ENCODE results near the gene GPSM3.

- TF ChIP-seq, protein P1, sequence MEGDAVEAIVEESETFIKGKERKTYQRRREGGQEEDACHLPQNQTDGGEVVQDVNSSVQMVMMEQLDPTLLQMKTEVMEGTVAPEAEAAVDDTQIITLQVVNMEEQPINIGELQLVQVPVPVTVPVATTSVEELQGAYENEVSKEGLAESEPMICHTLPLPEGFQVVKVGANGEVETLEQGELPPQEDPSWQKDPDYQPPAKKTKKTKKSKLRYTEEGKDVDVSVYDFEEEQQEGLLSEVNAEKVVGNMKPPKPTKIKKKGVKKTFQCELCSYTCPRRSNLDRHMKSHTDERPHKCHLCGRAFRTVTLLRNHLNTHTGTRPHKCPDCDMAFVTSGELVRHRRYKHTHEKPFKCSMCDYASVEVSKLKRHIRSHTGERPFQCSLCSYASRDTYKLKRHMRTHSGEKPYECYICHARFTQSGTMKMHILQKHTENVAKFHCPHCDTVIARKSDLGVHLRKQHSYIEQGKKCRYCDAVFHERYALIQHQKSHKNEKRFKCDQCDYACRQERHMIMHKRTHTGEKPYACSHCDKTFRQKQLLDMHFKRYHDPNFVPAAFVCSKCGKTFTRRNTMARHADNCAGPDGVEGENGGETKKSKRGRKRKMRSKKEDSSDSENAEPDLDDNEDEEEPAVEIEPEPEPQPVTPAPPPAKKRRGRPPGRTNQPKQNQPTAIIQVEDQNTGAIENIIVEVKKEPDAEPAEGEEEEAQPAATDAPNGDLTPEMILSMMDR (conservative IDR thresholded peaks at IDR 0.05; ENCODE audit: low read depth in 2 of 2), result no peak
- TF ChIP-seq REST (IDR thresholded peaks at IDR 0.05; ENCODE audit: unreplicated experiment) (no peak), EZH2 (IDR thresholded peaks at IDR 0.05; ENCODE audit: low read depth, unreplicated experiment) (no peak), ETS1 (IDR thresholded peaks at IDR 0.05) (no peak), POLR2AphosphoS5 (IDR thresholded peaks at IDR 0.05; ENCODE audit: low read depth) (no peak), EZH2phosphoT487 (IDR thresholded peaks at IDR 0.05; ENCODE audit: unreplicated experiment) (no peak), ZNF331 (CRISPR knock-in tag; IDR thresholded peaks at IDR 0.05; ENCODE audit: low read depth) (no peak), NANOG (IDR thresholded peaks at IDR 0.05; ENCODE audit: borderline replicate concordance) (no peak), JUNB (IDR thresholded peaks at IDR 0.05; ENCODE audit: unreplicated experiment) (no peak), CREB1 (CRISPR knock-in tag; IDR thresholded peaks at IDR 0.05; ENCODE audit: low read depth) (no peak), STAT1 (IDR thresholded peaks at IDR 0.05; ENCODE audit: unreplicated experiment) (no peak)
- TF ChIP-seq, protein P2, sequence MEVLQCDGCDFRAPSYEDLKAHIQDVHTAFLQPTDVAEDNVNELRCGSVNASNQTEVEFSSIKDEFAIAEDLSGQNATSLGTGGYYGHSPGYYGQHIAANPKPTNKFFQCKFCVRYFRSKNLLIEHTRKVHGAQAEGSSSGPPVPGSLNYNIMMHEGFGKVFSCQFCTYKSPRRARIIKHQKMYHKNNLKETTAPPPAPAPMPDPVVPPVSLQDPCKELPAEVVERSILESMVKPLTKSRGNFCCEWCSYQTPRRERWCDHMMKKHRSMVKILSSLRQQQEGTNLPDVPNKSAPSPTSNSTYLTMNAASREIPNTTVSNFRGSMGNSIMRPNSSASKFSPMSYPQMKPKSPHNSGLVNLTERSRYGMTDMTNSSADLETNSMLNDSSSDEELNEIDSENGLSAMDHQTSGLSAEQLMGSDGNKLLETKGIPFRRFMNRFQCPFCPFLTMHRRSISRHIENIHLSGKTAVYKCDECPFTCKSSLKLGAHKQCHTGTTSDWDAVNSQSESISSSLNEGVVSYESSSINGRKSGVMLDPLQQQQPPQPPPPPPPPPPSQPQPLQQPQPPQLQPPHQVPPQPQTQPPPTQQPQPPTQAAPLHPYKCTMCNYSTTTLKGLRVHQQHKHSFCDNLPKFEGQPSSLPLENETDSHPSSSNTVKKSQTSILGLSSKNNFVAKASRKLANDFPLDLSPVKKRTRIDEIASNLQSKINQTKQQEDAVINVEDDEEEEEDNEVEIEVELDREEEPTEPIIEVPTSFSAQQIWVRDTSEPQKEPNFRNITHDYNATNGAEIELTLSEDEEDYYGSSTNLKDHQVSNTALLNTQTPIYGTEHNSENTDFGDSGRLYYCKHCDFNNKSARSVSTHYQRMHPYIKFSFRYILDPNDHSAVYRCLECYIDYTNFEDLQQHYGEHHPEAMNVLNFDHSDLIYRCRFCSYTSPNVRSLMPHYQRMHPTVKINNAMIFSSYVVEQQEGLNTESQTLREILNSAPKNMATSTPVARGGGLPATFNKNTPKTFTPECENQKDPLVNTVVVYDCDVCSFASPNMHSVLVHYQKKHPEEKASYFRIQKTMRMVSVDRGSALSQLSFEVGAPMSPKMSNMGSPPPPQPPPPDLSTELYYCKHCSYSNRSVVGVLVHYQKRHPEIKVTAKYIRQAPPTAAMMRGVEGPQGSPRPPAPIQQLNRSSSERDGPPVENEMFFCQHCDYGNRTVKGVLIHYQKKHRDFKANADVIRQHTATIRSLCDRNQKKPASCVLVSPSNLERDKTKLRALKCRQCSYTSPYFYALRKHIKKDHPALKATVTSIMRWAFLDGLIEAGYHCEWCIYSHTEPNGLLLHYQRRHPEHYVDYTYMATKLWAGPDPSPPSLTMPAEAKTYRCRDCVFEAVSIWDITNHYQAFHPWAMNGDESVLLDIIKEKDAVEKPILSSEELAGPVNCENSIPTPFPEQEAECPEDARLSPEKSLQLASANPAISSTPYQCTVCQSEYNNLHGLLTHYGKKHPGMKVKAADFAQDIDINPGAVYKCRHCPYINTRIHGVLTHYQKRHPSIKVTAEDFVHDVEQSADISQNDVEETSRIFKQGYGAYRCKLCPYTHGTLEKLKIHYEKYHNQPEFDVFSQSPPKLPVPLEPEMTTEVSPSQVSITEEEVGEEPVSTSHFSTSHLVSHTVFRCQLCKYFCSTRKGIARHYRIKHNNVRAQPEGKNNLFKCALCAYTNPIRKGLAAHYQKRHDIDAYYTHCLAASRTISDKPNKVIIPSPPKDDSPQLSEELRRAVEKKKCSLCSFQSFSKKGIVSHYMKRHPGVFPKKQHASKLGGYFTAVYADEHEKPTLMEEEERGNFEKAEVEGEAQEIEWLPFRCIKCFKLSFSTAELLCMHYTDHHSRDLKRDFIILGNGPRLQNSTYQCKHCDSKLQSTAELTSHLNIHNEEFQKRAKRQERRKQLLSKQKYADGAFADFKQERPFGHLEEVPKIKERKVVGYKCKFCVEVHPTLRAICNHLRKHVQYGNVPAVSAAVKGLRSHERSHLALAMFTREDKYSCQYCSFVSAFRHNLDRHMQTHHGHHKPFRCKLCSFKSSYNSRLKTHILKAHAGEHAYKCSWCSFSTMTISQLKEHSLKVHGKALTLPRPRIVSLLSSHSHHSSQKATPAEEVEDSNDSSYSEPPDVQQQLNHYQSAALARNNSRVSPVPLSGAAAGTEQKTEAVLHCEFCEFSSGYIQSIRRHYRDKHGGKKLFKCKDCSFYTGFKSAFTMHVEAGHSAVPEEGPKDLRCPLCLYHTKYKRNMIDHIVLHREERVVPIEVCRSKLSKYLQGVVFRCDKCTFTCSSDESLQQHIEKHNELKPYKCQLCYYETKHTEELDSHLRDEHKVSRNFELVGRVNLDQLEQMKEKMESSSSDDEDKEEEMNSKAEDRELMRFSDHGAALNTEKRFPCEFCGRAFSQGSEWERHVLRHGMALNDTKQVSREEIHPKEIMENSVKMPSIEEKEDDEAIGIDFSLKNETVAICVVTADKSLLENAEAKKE (CRISPR knock-in tag; IDR thresholded peaks at IDR 0.05), result no peak
Measured at GRCh38 chr6:32151863-32152768, 40.3 kb downstream of the GPSM3 start, which contains the start of gene PRRT1.
